ENCODE results near the gene NMT2. TPM values are rescaled to one million over a fixed set of nuclear protein-coding genes. Genes with fewer than 3 reads are reported as not detected.

NMT2 gene
- total RNA-seq, 1 experiment from 2014 or later: 11.8 TPM

GRCh38 chr10:15137036-15137359, 31.5 kb downstream of the NMT2 start:
- no peak overlapping the region for H3K27ac ChIP-seq (ENCODE audit: insufficient read length, low read depth, low read length)
- H2AK5ac ChIP-seq (ENCODE audit: insufficient read length, low read length): no peak overlapping the region
- H4K91ac ChIP-seq (ENCODE audit: insufficient read length, low read depth, low read length): no peak overlapping the region
- DNase-seq: no peak
- no peak overlapping the region for H3K56ac ChIP-seq (ENCODE audit: insufficient read length, low read depth, low read length)
- Mint-ChIP-seq H3K4me3 (no peak overlapping the region), H3K27me3 (ENCODE audit: low read depth) (no peaks in the 10 kb centered on the region; the same call in 1 of the 2 replicates), H3K27ac (no peak overlapping the region), H3K4me1 (peaks cover 4 to 11% of the 10 kb centered on the region in 2 experiments; a peak in 3 of 4 replicates), H3K9me3 (no peaks in the 10 kb centered on the region), H3K36me3 (ENCODE audit: insufficient read depth in 1 of 3, low read depth in 3 of 3) (peaks cover 2 to 34% (median 33%) of the 10 kb centered on the region in 3 experiments; a peak in 5 of 7 replicates)
- no peak overlapping the region for H2BK5ac ChIP-seq (ENCODE audit: insufficient read length, low read length)
- H3K18ac ChIP-seq (ENCODE audit: insufficient read length, low read depth, low read length): no peak overlapping the region
- H3K14ac ChIP-seq (ENCODE audit: insufficient read depth, low read length): no peak overlapping the region
- no peak overlapping the region for H3K4me2 ChIP-seq (ENCODE audit: insufficient read depth, insufficient read length, low read length)
- no peak overlapping the region for H3K9ac ChIP-seq (ENCODE audit: extremely low read depth, insufficient read length, low read length)
- no peak overlapping the region for H2BK120ac ChIP-seq (ENCODE audit: low read depth, low read length, poor library complexity, severe bottlenecking)
- H3K23me2 ChIP-seq (ENCODE audit: insufficient read length, low read depth, low read length, poor library complexity, severe bottlenecking): no peaks in the 10 kb centered on the region
- no peaks in the 10 kb centered on the region for H3K79me1 ChIP-seq (ENCODE audit: insufficient read depth, low read depth, low read length, poor library complexity, severe bottlenecking)
- no peaks in the 10 kb centered on the region for H4K20me1 ChIP-seq (ENCODE audit: control insufficient read depth, insufficient read depth, insufficient read length)
- H3K4ac ChIP-seq (ENCODE audit: low read depth, low read length): no peak overlapping the region
- H3K4me1 ChIP-seq (ENCODE audit: insufficient read depth, low read length): no peaks in the 10 kb centered on the region
- H3K27me3 ChIP-seq (ENCODE audit: insufficient read depth, low read length): no peaks in the 10 kb centered on the region
- H2BK12ac ChIP-seq (ENCODE audit: insufficient read length, low read depth, low read length): peak overlapping the region; percentile 30
- no peak overlapping the region for H2BK15ac ChIP-seq (ENCODE audit: low read depth, low read length)
- H4K5ac ChIP-seq (ENCODE audit: insufficient read length, low read depth, low read length): no peak overlapping the region
- no peak overlapping the region for H3K23ac ChIP-seq (ENCODE audit: insufficient read length, low read depth, low read length)
- H3K9me3 ChIP-seq (ENCODE audit: control insufficient read depth, low read depth, low read length): no peaks in the 10 kb centered on the region
- H3T11ph ChIP-seq (ENCODE audit: low read length): no peak overlapping the region
- H4K8ac ChIP-seq (replicated peaks; ENCODE audit: insufficient read length, low read depth, low read length): no peak overlapping the region
- no peaks in the 10 kb centered on the region for H3K79me2 ChIP-seq (ENCODE audit: insufficient read depth, low read length)
- no CpG with 5 or more reads among the region's 4 CpGs for WGBS (ENCODE audit: extremely low coverage, insufficient read length, low lambda C conversion rate)
- H2AFZ ChIP-seq (ENCODE audit: low read length): no peak overlapping the region
- TF ChIP-seq CTCF (conservative IDR thresholded peaks at IDR 0.05): no peak
- H2BK20ac ChIP-seq (ENCODE audit: low read depth, low read length, poor library complexity, severe bottlenecking): no peak overlapping the region
